NCI-H460 (cell line): ENCODE data around the gene SLC3A2. TPM values are rescaled to one million over a fixed set of nuclear protein-coding genes. Genes with fewer than 3 reads are reported as not detected.
"Not testable (repeated sequence)": the region's sequence is repeated elsewhere in the genome, so short reads cannot be mapped to it uniquely, and the experiment has no call there.

Experiments
- DNase-seq: peaks from one replicate; pipeline ENCODE4 v3.0.0-alpha.2; 2016; ENCODE audit warnings: low read depth; ENCODE audit errors: extremely low read depth
- polyA plus RNA-seq: library from polyadenylated mRNA; depleted of rRNA; stranded (reverse); fragments of >200 nt; gene quantifications from 2 replicates; pipeline ENCODE4 v1.2.3, GENCODE V29; 2014; cell fraction: nucleus; rRNA removed
- total RNA-seq: library from RNA; depleted of rRNA; stranded (reverse); fragments of >200 nt; shearing (Covaris generic); gene quantifications from 2 replicates; pipeline ENCODE4 v1.2.3, GENCODE V29; 2014; rRNA removed

Gene SLC3A2
- 449 and 464 TPM in 2 replicates for total RNA-seq
- 650 and 661 TPM in 2 replicates for polyA plus RNA-seq

GRCh38 chr11:62880803-62881578, at the start of gene SLC3A2:
Gene SLC3A2, plus strand, starts transcription at chr11:62880896. Its CDS starts 128 bp downstream, at chr11:62881024.
- DNase-seq, result peak; percentile 76

- no peak for DNase-seq
These were observed 49.7 kb upstream of the SLC3A2 start for GRCh38 chr11:62830904-62831519.

GRCh38 chr11:62831520-62832335, 49.0 kb upstream of the SLC3A2 start, which contains the start of gene STX5:
Gene STX5, minus strand, starts transcription at chr11:62832051. Its CDS starts 808 bp downstream, at chr11:62831243.
- DNase-seq, result peak; percentile 95

GRCh38 chr11:62832336-62833234, 48.1 kb upstream of the SLC3A2 start, which contains the start of gene TEX54:
Gene TEX54, minus strand, starts transcription at chr11:62832841.
- DNase-seq, result no peak

- no peak for DNase-seq
These were observed 45.4 kb upstream of the SLC3A2 start for GRCh38 chr11:62835336-62835735.

- DNase-seq, result peak; percentile 84
These were observed 41.4 kb upstream of the SLC3A2 start, which contains the start of gene WDR74 for GRCh38 chr11:62839050-62839945. Gene WDR74, minus strand, starts transcription at chr11:62839590. Its CDS starts 20 bp downstream, at chr11:62839570.

- DNase-seq, result peak; percentile 73
These were observed 39.9 kb upstream of the SLC3A2 start for GRCh38 chr11:62840721-62841360.

GRCh38 chr11:62841361-62842170, 39.1 kb upstream of the SLC3A2 start:
- DNase-seq, result peak; percentile 99

- DNase-seq, result no peak
These were observed 38.4 kb upstream of the SLC3A2 start for GRCh38 chr11:62842171-62842741.

GRCh38 chr11:62842891-62843290, 37.8 kb upstream of the SLC3A2 start:
- not testable (repeated sequence) for DNase-seq

- DNase-seq, result no peak
These were observed 37.2 kb upstream of the SLC3A2 start for GRCh38 chr11:62843466-62843865.

- no peak for DNase-seq
These were observed 36.5 kb upstream of the SLC3A2 start for GRCh38 chr11:62844154-62844553.

GRCh38 chr11:62846177-62846576, 34.5 kb upstream of the SLC3A2 start:
- no peak for DNase-seq

- DNase-seq, result no peak
These were observed 32.9 kb upstream of the SLC3A2 start for GRCh38 chr11:62847767-62848314.

- no peak for DNase-seq
These were observed 29.5 kb upstream of the SLC3A2 start for GRCh38 chr11:62850911-62851806.
